HCT116 (cell line): ENCODE results near the gene SAE1. TPM values are rescaled to one million over a fixed set of nuclear protein-coding genes. Genes with fewer than 3 reads are reported as not detected.

ENCODE experiments used
- ATAC-seq: fragments of 200-7000 bp; cut with Tn5 transposase; 2 replicates; pipeline ENCODE4 v1.9.1; 2020; ENCODE audit warnings: mild to moderate bottlenecking, moderate library complexity
- BruUV-seq: library from RNA; stranded (reverse); fragments of 400-500 nt; replicated peaks from 2 replicates; lab custom pipeline; 2021; lab: Mats Ljungman, UMichigan
- CTCF ChIA-PET: fragments of 300-600 bp; sonication (Branson Sonifier 250); formaldehyde crosslinking; loops from one replicate; lab custom pipeline; 2021; ENCODE audit warnings: antibody characterized with exemption; lab: Charles Lee
- POLR2A ChIA-PET: fragments of 300-600, 350-600 bp; sonication (Branson Sonifier 250); formaldehyde crosslinking; loops from one replicate; lab custom pipeline; 2021; ENCODE audit warnings: antibody characterized with exemption; lab: Charles Lee
- RAD21 ChIA-PET, 2 experiments: fragments of 300-600 bp; sonication (Branson Sonifier 250); formaldehyde crosslinking; loops; one replicate each; lab custom pipeline; 2023; ENCODE audit warnings: low total read pairs in 2 of 2; ENCODE audit not compliant: uncharacterized antibody in 2 of 2, unreplicated experiment in 2 of 2, low non-redundant PET in 1 of 2; lab: Charles Lee
- DNase-seq: peaks from one replicate; pipeline ENCODE4 v3.0.0-alpha.2; 2010; ENCODE audit warnings: low read depth, low spot score
- H2AFZ ChIP-seq: fragments of 200-600 bp; shearing (Covaris generic), sonication (generic); 2 replicates; pipeline ENCODE4 v1.6.1; 2017; ENCODE audit warnings: low read depth, mixed run types, mixed read lengths, antibody characterized with exemption, low read length; ENCODE audit not compliant: poor library complexity, severe bottlenecking
- H3K27ac ChIP-seq: 2 replicates; pipeline ENCODE4 v1.5.1; 2012; ENCODE audit warnings: low read depth, low read length
- H3K27me3 ChIP-seq: fragments of 200-600 bp; sonication (generic); 2 replicates; pipeline ENCODE4 v1.6.1; 2016; ENCODE audit warnings: mixed run types, low read length, mixed read lengths; ENCODE audit not compliant: insufficient read depth
- H3K36me3 ChIP-seq, 2 experiments: fragments of 200-500 bp in 1 of 2; fragments of 200-600 bp in 1 of 2; sonication (Bioruptor generic) in 1 of 2; sonication (generic) in 1 of 2; 2 replicates each; pipeline versions ENCODE4 v1.5.1 to v1.6.1; 2014 to 2016; ENCODE audit warnings: low read length in 2 of 2, inconsistent platforms in 1 of 2, mixed read lengths in 1 of 2, mixed run types in 1 of 2; ENCODE audit not compliant: insufficient read depth in 2 of 2, control insufficient read depth in 1 of 2
- H3K4me1 ChIP-seq, 2 experiments: fragments of 200-600 bp in 1 of 2; sonication (generic) in 1 of 2; 2 replicates each; pipeline versions ENCODE4 v1.5.1 to v1.6.1; 2012 to 2017; ENCODE audit warnings: low read length in 2 of 2, inconsistent platforms in 1 of 2, mild to moderate bottlenecking in 1 of 2, mixed read lengths in 1 of 2, mixed run types in 1 of 2, moderate library complexity in 1 of 2; ENCODE audit not compliant: insufficient read depth in 2 of 2, control insufficient read depth in 1 of 2
- H3K4me2 ChIP-seq: fragments of 200-600 bp; sonication (generic); 2 replicates; pipeline ENCODE4 v1.6.1; 2017; ENCODE audit warnings: mixed run types, low read length, mixed read lengths
- H3K4me3 ChIP-seq, 2 experiments: fragments of 200-600 bp in 1 of 2; sonication (generic) in 1 of 2; replicated peaks in 1 of 2; 2 replicates each; pipeline ENCODE4 v1.5.1; 2011 to 2016; ENCODE audit warnings: low read length in 2 of 2, control low read depth in 1 of 2, low read depth in 1 of 2, mild to moderate bottlenecking in 1 of 2, mixed read lengths in 1 of 2, mixed run types in 1 of 2
- H3K79me2 ChIP-seq: fragments of 200-600 bp; sonication (generic); 2 replicates; pipeline ENCODE4 v1.6.1; 2017; ENCODE audit warnings: mild to moderate bottlenecking, mixed run types, low read length, moderate library complexity, mixed read lengths; ENCODE audit not compliant: insufficient read depth
- H3K9ac ChIP-seq: fragments of 200-600 bp; sonication (generic); 2 replicates; pipeline ENCODE4 v1.6.1; 2016; ENCODE audit warnings: low read length, mixed read lengths
- H3K9me2 ChIP-seq: fragments of 200-600 bp; sonication (generic), shearing (Covaris generic); 2 replicates; pipeline ENCODE4 v1.6.1; 2017; ENCODE audit warnings: mixed run types, mild to moderate bottlenecking, moderate library complexity; ENCODE audit not compliant: insufficient read depth
- H3K9me3 ChIP-seq, 2 experiments: fragments of 200-500 bp in 1 of 2; fragments of 200-600 bp in 1 of 2; sonication (Bioruptor generic) in 1 of 2; sonication (generic) in 1 of 2; 2 replicates each; pipeline ENCODE4 v1.6.1; 2014 to 2017; ENCODE audit warnings: low read length in 2 of 2, mixed read lengths in 2 of 2, inconsistent platforms in 1 of 2, low read depth in 1 of 2, mild to moderate bottlenecking in 1 of 2, mixed run types in 1 of 2, moderate library complexity in 1 of 2; ENCODE audit not compliant: control insufficient read depth in 1 of 2, insufficient read depth in 1 of 2
- H4K20me1 ChIP-seq: fragments of 200-600 bp; sonication (generic), shearing (Covaris generic); 2 replicates; pipeline ENCODE4 v1.6.1; 2017; ENCODE audit warnings: mixed run types, mild to moderate bottlenecking, moderate library complexity; ENCODE audit not compliant: insufficient read depth
- CEBPB ChIP-seq: IDR thresholded peaks from 2 replicates; pipeline ENCODE4 v1.6.1; 2012; ENCODE audit warnings: low read depth
- EGR1 ChIP-seq: IDR thresholded peaks from 2 replicates; pipeline ENCODE4 v1.6.1; 2012; ENCODE audit warnings: low read depth
- ELF1 ChIP-seq: IDR thresholded peaks from 2 replicates; pipeline ENCODE4 v1.6.1; 2012; ENCODE audit warnings: low read depth, borderline replicate concordance
- POLR2AphosphoS5 ChIP-seq: IDR thresholded peaks from 2 replicates; pipeline ENCODE4 v1.6.1; 2011; ENCODE audit warnings: mild to moderate bottlenecking, low read depth, low read length, moderate library complexity
- REST ChIP-seq: IDR thresholded peaks from 2 replicates; pipeline ENCODE4 v1.6.1; 2012; ENCODE audit warnings: low read depth
- SP1 ChIP-seq: IDR thresholded peaks from 2 replicates; pipeline ENCODE4 v1.6.1; 2012; ENCODE audit warnings: low read depth
- SRF ChIP-seq: IDR thresholded peaks from 2 replicates; pipeline ENCODE4 v1.6.1; 2012; ENCODE audit warnings: low read depth
- ZFX ChIP-seq: fragments of 450-650 bp; IDR thresholded peaks from 2 replicates; pipeline ENCODE4 v1.6.1; 2017
- ZNF274 ChIP-seq: fragments of 200-500 bp; sonication (Bioruptor generic); IDR thresholded peaks from 2 replicates; pipeline ENCODE4 v1.6.1; 2014; ENCODE audit warnings: mild to moderate bottlenecking, low read depth, low read length, inconsistent platforms
- intact Hi-C: fragments of 100-400 bp; cut with micrococcal nuclease; formaldehyde crosslinking; loops from 2 replicates; pipeline ENCODE4 v1.10.0; 2022
- total RNA-seq: library from RNA; stranded (reverse); gene quantifications from one replicate; pipeline ENCODE4 v1.2.1, GENCODE V29; 2021; ENCODE audit not compliant: unreplicated experiment
- TF ChIP-seq, protein P1 (sequence below), 3 experiments: fragments of 200-600 bp in 1 of 3; sonication (generic) in 1 of 3; IDR thresholded peaks in 2 of 3; conservative IDR thresholded peaks in 1 of 3; 2 replicates each; pipeline ENCODE4 v1.5.1; 2012 to 2017; ENCODE audit warnings: low read depth in 2 of 3, low read length in 2 of 3, antibody characterized with exemption in 1 of 3, borderline replicate concordance in 1 of 3, control low read depth in 1 of 3, mild to moderate bottlenecking in 1 of 3, mixed read lengths in 1 of 3, mixed run types in 1 of 3, moderate library complexity in 1 of 3; ENCODE audit not compliant: insufficient read depth in 1 of 3
- TF ChIP-seq, protein P2 (sequence below): IDR thresholded peaks from 2 replicates; pipeline ENCODE4 v1.6.1; 2012
- TF ChIP-seq, protein P3 (sequence below): IDR thresholded peaks from 2 replicates; pipeline ENCODE4 v1.6.1; 2011; ENCODE audit warnings: mild to moderate bottlenecking, low read length, moderate library complexity; ENCODE audit not compliant: insufficient replicate concordance; ENCODE audit errors: extremely low read depth
- TF ChIP-seq, protein P4 (sequence below): IDR thresholded peaks from 2 replicates; pipeline ENCODE4 v1.6.1; 2012

SAE1 gene
- total RNA-seq, 1 experiment from 2014 or later: 213 TPM

DNA sequence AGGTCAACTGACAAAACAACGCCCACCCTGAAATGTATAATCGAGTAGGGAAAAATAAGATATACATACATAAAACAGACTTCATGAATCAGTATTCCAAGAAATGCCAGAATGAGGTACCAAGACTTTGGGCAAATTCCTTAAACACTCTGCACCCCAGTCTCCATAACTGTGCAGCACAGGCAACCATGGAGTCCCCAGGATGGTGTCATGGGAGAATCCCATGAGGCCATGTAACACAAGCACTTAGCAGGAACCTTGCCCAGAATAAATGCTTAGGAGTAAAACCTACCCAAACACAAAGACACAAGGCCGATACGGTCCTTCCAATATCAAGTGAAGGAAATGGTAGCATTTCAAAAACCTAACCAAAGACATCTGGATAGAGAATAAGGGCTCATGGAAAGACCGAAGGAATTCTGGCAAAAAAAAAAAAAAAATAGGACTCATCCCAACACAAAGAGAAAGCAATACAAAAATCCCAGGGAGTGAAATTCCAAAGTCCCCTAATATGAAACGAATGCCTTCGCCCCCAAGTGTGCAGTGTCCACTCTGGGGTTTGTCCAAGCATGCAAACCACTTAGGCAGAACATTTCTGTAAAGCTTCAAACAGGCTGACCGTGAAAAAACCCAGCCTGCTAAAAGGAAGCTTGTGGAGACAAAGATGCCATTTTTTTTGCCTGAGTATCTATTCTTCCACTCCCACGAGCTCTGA, 28.1 kb upstream of the SAE1 start:
- Histone ChIP-seq H3K4me2 (no peak overlapping the region), H3K9me3 (no peaks in the 10 kb centered on the region), H3K36me3 (peaks cover 0 to 5% of the 10 kb centered on the region in 2 experiments; a peak in 1 of 4 replicates), H3K27ac (no peak overlapping the region), H3K9me2 (no peaks in the 10 kb centered on the region), H3K27me3 (no peaks in the 10 kb centered on the region), H3K79me2 (peaks cover 73% of the 10 kb centered on the region), H4K20me1 (no peaks in the 10 kb centered on the region), H2AFZ (no peak overlapping the region), H3K4me3 (no peak overlapping the region), H3K9ac (no peak overlapping the region), H3K4me1 (peaks cover 23 to 34% of the 10 kb centered on the region in 2 experiments)
- no TSS peak for BruUV-seq
- TF ChIP-seq, protein P1, sequence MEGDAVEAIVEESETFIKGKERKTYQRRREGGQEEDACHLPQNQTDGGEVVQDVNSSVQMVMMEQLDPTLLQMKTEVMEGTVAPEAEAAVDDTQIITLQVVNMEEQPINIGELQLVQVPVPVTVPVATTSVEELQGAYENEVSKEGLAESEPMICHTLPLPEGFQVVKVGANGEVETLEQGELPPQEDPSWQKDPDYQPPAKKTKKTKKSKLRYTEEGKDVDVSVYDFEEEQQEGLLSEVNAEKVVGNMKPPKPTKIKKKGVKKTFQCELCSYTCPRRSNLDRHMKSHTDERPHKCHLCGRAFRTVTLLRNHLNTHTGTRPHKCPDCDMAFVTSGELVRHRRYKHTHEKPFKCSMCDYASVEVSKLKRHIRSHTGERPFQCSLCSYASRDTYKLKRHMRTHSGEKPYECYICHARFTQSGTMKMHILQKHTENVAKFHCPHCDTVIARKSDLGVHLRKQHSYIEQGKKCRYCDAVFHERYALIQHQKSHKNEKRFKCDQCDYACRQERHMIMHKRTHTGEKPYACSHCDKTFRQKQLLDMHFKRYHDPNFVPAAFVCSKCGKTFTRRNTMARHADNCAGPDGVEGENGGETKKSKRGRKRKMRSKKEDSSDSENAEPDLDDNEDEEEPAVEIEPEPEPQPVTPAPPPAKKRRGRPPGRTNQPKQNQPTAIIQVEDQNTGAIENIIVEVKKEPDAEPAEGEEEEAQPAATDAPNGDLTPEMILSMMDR (IDR thresholded peaks at IDR 0.05 in 2 of 3, conservative IDR thresholded peaks at IDR 0.05 in 1 of 3; ENCODE audit: borderline replicate concordance in 1 of 3, insufficient read depth in 1 of 3, low read depth in 2 of 3, low read length in 2 of 3): no peak
- TF ChIP-seq, protein P2, sequence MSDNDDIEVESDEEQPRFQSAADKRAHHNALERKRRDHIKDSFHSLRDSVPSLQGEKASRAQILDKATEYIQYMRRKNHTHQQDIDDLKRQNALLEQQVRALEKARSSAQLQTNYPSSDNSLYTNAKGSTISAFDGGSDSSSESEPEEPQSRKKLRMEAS: no peak
- TF ChIP-seq SP1 (no peak), SRF (no peak), CEBPB (no peak), ZFX (no peak), EGR1 (no peak), ELF1 (no peak), REST (no peak), ZNF274 (no peak), POLR2AphosphoS5 (no peak)
- TF ChIP-seq, protein P3, sequence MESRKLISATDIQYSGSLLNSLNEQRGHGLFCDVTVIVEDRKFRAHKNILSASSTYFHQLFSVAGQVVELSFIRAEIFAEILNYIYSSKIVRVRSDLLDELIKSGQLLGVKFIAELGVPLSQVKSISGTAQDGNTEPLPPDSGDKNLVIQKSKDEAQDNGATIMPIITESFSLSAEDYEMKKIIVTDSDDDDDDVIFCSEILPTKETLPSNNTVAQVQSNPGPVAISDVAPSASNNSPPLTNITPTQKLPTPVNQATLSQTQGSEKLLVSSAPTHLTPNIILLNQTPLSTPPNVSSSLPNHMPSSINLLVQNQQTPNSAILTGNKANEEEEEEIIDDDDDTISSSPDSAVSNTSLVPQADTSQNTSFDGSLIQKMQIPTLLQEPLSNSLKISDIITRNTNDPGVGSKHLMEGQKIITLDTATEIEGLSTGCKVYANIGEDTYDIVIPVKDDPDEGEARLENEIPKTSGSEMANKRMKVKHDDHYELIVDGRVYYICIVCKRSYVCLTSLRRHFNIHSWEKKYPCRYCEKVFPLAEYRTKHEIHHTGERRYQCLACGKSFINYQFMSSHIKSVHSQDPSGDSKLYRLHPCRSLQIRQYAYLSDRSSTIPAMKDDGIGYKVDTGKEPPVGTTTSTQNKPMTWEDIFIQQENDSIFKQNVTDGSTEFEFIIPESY: no peak
- TF ChIP-seq, protein P4, sequence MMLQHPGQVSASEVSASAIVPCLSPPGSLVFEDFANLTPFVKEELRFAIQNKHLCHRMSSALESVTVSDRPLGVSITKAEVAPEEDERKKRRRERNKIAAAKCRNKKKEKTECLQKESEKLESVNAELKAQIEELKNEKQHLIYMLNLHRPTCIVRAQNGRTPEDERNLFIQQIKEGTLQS: no peak
- POLR2A ChIA-PET: interaction anchor here (3.2 kb wide), 1 partner anchor 11 kb away, joined by 13 read pairs; the partner anchor contains the start of gene ZC3H4
- RAD21 ChIA-PET: no interaction called here
- intact Hi-C loops: no loop called here
- DNase-seq (no peak), ATAC-seq (no peak)
- CTCF ChIA-PET: no interaction called here
